GM06990 (cell line): ENCODE measurements around the gene FAM89B.

Experiments used
- DNase-seq: peaks from one replicate; pipeline ENCODE4 v3.0.0-alpha.2; 2011; ENCODE audit not compliant: insufficient read length; ENCODE audit errors: extremely low read depth
- H3K27me3 ChIP-seq: replicated peaks from 2 replicates; pipeline ENCODE4 v1.6.0; 2011; ENCODE audit warnings: low read length; ENCODE audit not compliant: control insufficient read depth, insufficient read depth
- H3K36me3 ChIP-seq: 2 replicates; pipeline ENCODE4 v1.5.1; 2011; ENCODE audit warnings: low read length; ENCODE audit not compliant: control insufficient read depth, insufficient read depth
- H3K4me3 ChIP-seq: replicated peaks from 2 replicates; pipeline ENCODE4 v1.5.1; 2011; ENCODE audit warnings: low read depth, mild to moderate bottlenecking, control low read depth, low read length
- CTCF ChIP-seq: IDR thresholded peaks from 2 replicates; pipeline ENCODE4 v1.5.1; 2011; ENCODE audit warnings: low read length, control low read depth, mild to moderate bottlenecking, inconsistent platforms; ENCODE audit not compliant: insufficient read depth, poor library complexity, severe bottlenecking

The FAM89B gene

GRCh38 chr11:65532388-65533064, 39.8 kb upstream of the FAM89B start:
- Histone ChIP-seq H3K36me3 (peaks cover 47% of the 10 kb centered on the region), H3K27me3 (no peaks in the 10 kb centered on the region), H3K4me3 (no peak overlapping the region)
- DNase-seq: no peak
- no peak for TF ChIP-seq CTCF

- Histone ChIP-seq H3K4me3 (no peak overlapping the region), H3K27me3 (no peaks in the 10 kb centered on the region), H3K36me3 (peaks cover 48% of the 10 kb centered on the region)
- no peak for DNase-seq
- TF ChIP-seq CTCF: no peak
Observed at GRCh38 chr11:65535102-65535501, 37.2 kb upstream of the FAM89B start.

- Histone ChIP-seq H3K36me3 (peaks cover 36% of the 10 kb centered on the region), H3K27me3 (no peaks in the 10 kb centered on the region), H3K4me3 (no peak overlapping the region)
- no peak for DNase-seq
- TF ChIP-seq CTCF: no peak
Observed at GRCh38 chr11:65536412-65537295, 35.7 kb upstream of the FAM89B start.

GRCh38 chr11:65537296-65537597, 35.1 kb upstream of the FAM89B start:
- Histone ChIP-seq H3K36me3 (peaks cover 34% of the 10 kb centered on the region), H3K4me3 (no peak overlapping the region), H3K27me3 (no peaks in the 10 kb centered on the region)
- no peak for TF ChIP-seq CTCF
- DNase-seq: no peak

- H3K4me3 ChIP-seq: no peak overlapping the region
- no peaks in the 10 kb centered on the region for H3K27me3 ChIP-seq
- H3K36me3 ChIP-seq: peaks cover 31% of the 10 kb centered on the region
- no peak for DNase-seq
- no peak for TF ChIP-seq CTCF
Observed at GRCh38 chr11:65537620-65538231, 34.6 kb upstream of the FAM89B start.
